Stimulated activated CD8-positive, alpha-beta memory T cell treated with anti-CD3 and anti-CD28 coated beads, Interleukin-15, amount 100 ng/mL, for 24 hours (primary cell): ENCODE measurements around the gene OR7A10.

Source experiments
- DNase-seq: peaks from one replicate; pipeline ENCODE4 v3.0.0-alpha.2; 2020; ENCODE audit warnings: low read depth

OR7A10 gene

DNA sequence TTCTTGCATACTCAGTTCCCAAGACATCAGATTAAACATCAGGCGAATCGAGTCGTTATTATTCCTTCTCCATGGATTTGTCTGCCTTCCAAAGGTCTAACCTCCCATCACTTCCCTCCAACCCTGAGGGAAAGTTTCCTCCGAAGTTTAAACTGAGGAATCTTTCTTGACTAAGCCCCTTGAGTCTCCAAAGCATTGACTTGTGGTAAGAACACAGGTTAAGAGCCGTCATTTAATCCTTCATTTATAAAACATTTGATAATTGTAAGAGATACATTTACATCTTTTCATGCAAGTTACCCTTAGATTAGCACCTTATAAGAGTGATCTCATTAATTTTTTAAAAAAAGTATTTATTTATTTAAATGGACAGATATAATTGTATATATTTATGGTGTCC is at the start of gene OR7A10:
Gene OR7A10, minus strand, starts transcription at position 101 of the 400 bp plus-strand sequence. CDS start 7,045 bp downstream, outside the sequence.
- DNase-seq, result no peak

DNA sequence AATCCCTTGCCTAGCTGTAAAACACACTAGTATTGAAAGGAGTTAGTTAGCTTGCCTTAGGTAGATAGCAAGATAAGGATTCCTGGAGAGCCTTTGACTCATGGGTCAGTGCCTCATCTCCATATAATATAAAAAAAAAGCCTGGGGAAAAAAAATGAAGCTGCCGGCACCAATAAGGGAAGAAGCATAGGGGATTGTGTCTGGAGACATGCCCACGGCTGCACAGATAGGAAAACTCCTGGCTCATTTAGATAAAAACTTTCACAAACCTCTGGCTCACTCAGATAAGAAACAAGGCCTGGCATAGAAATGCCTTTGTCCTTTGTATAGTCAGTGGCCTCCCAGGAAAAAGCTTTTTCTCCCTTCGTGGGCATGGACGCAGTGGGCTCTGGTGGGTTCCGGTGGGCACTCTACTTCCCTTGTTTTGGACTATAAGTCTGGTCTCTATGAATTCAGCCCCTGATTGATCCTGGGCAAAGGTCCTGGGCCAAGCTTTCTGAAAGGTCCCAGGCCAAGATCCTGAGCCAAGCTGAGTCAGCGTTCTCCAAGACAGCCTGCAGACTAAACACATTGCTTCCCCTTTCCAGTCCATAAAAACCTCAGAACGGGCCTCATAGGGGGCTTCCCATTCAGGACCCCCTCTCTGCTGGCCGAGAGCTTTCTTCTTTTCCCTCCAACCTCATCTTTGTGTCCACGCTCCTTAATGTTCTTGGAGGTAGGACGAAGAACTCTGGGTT is 42.1 kb upstream of the OR7A10 start:
- DNase-seq, result no peak

DNA sequence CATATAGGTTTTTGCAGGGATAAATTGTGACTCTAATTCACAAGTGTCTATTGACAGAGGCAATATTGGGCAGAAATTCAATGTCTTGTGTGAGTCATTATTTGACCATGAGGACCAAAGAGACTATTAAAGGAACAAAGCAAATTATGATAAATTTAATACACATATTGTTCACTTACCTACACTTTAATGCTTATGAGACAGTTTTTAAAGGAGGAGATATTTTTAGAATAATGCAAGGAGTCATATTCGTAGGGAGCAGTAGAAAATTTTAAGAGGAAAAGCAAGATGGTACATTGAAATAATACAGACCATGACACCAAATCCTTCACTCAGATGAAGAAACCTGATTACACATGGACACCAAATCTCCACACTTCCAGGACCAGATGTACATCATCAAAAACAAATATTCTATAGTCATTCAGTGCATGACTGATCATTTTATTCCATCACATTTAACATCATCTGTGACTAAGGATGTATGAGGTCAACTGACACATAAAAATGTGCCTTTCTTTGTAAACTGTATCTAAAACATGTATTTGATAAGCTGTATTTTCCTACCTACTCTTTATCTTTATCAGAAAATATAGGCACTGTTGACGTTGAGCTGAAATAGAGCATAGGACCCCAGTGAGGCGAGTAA is 41.4 kb upstream of the OR7A10 start:
- DNase-seq, result no peak

DNA sequence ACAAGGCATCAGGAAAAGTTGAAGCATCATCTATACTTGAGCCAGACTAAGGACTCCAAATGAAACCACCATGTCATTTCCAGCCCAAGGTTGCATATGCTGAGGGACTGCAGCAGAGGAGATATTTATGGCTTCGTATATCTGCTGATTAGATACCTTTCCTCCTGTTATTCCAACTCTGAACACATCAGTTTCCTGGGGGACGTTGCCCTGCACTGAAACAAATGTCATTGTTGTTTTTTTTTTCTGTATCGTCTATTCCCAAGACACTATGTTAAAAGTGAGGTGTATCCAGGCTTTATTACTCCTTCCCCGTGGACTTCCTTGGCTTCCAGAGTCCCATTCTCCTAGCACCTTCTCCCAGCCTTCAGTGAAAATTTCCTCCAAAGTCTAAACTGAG is 37.3 kb upstream of the OR7A10 start, which contains the start of gene OR7A17:
Gene OR7A17, minus strand, starts transcription at position 101 of the 400 bp plus-strand sequence. CDS start 4,777 bp downstream, outside the sequence.
- DNase-seq, result no peak

DNA sequence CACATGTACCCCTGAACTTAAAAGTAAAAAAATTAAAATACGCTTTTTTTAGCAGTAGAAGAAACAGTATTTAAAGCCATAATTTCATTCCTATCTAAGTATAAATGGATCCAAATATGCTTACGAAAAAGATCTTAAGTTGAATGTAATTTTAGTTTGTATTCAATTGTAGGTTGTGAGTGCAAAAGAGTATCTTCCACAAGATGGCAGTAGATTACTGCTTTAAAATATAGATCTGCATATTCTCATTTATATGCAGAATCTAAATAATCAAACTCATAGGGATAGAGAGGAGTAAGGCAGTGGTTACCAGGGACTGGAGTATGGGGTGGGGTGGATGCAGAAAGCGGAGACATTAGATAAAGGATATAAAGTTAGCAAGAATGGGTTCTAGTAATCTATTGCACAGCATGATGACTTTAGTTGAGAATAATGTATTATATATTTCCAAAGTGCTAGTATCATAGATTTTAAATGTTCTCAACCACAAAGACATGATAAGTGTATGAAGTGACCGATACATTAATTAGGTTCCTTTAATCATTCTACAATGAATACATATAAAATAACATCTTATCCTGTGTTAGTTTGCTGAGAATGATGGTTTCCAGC is 23.0 kb upstream of the OR7A10 start:
- DNase-seq, result no peak

DNA sequence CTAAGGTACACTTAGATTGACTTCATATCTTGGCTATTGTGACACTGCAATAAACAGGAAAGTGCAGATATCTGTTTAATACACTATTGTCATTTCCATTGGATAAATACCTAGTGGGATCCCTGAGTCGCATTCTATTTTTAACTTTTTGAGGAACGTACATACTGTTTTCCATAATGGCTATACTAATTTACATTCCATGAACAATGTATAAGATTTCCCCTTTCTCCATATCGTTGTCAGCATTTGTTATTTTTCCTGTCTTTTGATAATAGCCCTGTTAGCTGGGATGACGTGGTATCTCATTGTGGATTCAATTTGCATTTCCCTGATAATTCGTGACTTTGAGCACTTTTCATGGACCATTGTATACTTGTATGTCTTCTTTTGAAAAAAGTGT is 19.8 kb upstream of the OR7A10 start:
- DNase-seq, result no peak

DNA sequence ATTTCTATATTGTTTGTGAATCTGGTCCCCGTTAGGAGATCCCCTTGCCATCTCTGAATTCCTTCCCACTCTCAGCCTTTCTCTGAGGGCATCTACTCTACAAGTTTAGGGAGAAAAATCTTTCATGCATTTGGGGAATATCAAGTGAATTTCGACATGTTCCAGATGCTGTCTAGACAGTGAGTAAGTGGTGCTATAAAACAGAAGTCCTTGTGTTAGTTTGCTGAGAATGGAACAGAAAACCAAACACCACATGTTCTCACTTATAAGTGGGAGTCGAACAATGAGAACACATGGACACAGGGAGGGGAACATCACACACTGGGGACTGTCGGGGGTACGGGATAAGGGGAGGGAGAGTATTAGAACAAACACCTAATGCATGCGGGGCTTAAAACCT is 5.1 kb downstream of the OR7A10 start:
- no peak for DNase-seq

DNA sequence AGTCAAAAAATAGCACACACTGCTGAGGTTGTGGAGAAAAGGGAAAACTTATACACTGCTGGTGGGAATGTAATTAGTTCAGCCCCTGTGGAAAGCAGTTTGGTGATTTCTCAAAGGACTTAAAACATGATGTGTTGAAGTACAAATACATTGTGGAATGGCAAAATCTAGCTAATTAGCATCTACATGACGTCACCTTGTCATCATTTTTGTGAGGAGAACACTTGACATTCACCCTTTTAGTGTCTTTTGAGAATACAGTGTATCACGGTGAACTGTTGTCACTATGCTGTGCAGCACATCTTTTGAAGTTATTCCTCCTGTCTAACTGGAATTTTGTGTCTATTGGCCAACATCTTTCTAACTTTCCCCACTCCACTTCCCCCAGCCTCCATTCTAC is 5.6 kb downstream of the OR7A10 start:
- DNase-seq, result no peak

DNA sequence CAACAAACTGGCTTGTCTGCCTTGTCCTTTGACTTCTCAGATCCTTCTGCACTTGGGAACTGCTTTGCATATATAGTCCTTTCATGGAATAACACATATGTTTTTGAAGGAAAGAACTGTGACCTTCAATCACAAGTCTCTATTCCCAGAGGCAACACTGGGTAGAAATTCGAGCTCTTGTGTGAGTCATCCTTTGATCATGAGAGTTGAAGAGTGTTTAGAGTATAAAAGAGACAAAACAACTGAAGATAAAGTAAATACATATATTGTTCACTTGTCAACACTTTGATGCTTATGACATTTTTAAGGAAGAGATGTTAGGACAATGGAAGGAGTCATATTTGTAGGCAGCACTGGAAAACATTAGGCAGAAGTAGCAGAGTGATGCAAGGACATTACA is 8.5 kb downstream of the OR7A10 start:
- DNase-seq, result no peak

DNA sequence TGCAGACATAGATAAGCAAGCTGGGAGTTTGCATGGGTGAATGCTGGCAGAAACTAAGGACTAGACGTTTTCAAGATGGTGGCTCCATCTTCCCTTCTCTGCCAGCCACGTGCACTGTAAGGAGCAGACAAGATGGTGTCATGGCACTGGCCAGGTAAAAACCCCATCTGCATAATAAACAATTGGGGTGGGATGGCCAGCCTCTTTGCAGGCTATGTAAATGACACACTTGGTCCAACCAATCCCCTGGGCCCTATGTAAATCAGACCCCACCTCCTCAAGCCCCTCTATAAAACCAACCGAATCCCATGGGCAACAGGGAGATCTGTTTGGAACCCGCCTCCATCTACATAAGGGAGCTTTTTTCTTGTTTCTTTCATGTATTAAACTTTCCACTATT is 11.3 kb downstream of the OR7A10 start:
- no peak for DNase-seq

DNA sequence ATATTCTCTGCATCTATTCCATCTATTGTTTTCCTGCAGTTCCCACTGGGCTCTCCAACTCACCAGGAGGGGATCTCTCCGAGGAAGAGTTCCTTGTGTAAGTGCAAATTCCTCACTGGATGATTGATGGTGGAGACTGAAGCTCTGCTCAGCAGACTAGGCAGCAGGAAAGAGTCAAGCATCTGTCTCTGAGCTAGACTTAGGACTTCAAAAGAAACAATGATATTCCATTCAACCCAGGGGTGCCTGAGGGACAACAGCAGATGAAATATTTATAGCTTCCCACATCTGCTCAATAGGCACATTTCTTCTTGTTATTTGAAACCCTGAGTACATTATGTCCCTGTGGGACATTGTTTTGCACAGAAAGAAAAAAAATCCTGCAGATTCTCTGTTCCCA is 13.7 kb downstream of the OR7A10 start, which contains the start of the genes OR7A5 and OR7C1:
Gene OR7A5, minus strand, starts transcription at position 175 of the 400 bp plus-strand sequence. CDS start 6,944 bp downstream, outside the sequence.
Gene OR7C1, minus strand, starts transcription at position 175 of the 400 bp plus-strand sequence. CDS start 35,049 bp downstream, outside the sequence.
- DNase-seq, result no peak

DNA sequence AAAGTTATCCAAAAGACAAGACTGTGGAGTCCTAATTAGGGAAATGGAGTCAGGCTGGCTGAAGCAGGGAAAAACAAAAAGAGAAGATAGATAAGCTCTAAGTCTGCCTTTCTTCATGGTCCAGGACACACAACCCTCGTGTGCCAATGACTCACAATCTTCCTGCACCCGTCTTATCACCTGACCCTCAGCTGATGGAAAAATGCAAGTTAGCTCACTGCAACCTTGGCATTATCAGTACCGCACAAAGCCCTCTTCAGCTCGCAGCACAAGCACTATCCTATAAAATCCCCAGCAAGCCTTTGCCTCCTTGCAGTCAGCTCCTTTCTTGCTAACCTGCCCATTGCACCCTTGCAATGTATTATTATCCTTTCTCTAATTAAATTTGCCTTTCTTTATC is 18.0 kb downstream of the OR7A10 start:
- no peak for DNase-seq

DNA sequence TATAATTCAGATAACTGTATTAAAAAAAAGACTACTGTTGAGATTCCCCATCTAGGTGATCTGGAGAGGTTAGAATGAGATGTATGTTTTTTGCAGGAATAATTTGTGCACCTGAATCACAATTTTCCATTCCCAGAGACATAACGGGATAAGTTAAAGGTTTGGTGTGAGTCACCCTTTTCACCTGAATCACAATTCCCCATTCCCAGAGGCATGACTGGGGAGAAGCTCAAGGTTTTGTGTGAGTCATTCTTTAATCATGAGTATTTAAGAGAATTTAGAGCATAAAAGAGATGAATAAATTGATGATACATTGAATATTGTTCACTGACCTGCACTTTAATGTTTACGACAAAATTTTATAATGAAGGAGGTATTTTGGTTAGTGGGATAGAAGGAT is 22.7 kb downstream of the OR7A10 start:
- no peak for DNase-seq

DNA sequence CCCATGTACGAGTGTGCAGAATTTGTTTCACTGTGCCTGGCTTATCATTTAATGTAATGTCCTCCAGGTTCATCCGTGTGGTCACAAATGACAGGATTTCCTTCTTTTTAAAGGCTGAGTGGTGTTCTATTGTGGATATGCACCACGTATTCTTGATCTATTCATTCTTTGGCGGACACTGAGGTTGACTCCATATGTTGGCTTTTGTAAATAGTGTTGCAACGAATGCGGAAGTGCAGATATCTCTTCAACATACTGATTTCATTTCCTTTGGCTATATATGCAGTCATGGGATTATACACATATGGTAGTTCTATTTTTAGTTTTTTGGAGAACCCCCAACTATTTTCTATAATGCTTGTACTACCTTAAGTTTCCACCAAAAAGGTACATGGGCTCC is 26.8 kb downstream of the OR7A10 start:
- no peak for DNase-seq

DNA sequence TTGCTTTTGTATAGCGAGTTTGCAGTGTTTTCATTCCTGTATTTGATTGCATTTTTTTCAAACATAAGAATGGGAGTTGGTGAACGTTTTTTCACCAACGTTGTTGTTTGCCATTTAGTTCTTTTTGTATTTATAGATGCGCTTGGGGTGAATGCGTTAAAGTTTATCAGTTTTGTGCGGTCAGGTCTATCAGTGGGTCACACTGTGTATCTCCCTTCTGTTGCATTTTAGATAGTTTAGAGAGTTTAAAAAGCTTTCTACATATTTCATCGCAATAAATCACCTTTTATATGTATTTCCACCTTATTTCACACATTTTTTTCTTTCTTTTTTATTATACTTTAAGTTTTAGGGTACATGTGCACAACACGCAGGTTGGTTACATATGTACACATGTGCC is 30.1 kb downstream of the OR7A10 start:
- no peak for DNase-seq

DNA sequence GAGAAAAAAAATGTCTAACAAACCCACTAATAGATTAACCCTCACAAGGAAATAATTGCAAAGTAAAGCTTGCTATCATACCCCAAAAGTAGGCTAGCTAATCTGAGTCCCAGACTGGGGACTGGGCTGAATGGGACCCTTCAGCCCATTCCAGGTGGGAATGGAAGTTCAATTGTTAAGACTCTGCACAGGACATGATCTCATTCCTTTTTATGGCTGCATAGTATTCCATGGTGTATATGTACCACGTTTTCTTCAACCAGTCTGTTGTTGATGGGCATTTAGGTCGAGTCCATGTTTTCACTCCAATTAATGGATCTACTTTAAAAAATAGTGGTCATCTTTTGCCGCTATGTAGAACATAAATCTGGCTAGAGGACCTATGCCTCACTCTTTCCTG is 31.7 kb downstream of the OR7A10 start:
- DNase-seq, result no peak

DNA sequence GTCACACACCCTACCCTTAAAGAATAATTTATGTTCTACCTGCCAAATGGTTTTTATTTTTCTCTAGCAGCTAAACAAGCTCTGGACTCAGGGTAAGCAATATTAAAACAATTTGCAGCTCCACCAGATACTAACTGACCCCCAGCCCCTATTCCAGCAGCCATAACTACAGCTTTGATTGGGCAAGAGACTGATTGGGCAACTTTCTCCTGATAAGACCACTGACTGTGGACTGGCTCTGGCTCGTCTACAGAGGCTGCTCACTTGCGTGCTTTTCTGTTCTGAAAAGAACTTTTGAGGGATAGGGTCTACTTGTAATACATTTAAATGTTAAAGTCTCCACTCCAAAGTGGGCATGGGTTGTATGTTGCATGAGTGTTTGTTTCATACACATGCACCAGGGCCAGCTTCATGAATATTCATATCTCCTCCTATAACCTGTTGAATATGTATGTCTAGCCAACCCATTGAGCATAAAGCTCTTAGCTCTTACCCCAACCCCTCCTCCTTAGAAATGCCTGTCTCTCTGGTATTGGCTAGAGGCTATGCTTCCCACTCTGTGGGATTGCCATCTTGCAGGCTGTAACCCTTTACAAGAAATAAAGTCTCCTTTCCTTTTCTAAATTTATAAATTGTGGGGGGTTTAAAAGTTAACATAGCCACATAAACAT is 33.6 kb downstream of the OR7A10 start:
- no peak for DNase-seq

DNA sequence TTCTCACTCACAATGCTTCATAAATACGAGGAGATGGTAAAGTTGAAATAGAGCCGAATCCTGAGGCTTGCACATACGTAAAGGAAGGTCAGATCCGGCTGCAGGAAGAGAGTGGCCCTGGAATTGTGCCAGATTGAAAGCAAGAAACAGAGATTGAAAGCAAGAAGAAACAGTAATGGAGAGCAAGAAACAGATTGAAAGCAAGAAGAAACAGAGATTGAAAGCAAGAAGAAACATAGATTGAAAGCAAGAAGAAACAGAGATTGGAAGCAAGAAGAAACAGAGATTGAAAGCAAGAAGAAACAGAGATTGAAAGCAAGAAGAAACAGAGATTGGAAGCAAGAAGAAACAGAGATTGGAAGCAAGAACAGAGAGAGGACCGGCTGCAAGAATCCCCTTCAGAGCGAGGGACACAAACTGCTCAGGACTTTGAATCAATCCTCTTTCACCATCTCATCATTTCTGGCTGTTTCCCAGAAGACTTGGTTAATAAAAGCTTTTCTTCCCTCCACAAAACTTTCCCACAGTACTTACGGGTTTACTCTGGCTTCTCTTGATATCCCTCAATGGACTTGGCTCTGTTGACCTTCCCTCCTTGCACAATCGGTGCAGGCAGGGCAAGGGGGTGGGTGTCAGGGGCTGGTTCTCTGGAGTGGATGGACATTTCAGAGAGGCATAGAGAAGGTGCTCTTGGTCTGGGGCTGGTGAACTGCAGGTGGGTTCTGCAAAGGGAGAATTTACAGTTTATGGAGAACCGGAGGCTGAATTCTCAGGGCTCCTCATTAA is 39.3 kb downstream of the OR7A10 start:
- no peak for DNase-seq

DNA sequence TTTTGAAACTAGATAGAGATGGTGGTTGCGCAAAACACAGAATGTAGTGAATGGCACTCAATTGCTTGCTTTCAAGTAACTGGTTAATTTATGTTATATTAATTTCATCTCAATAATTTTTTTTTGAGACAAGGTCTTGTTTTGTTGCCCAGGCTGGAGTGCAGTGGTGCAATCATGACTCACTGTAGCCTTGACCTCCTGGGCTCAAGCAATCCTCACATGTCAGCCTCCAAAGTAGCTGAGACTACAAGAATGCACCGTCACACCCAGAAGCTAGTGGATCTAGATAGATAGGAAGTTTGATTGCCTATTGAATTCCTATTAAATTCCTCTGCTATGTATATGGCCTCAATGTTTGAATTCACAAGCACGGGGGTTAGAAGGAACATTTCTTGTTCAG is 44.0 kb downstream of the OR7A10 start:
- no peak for DNase-seq

DNA sequence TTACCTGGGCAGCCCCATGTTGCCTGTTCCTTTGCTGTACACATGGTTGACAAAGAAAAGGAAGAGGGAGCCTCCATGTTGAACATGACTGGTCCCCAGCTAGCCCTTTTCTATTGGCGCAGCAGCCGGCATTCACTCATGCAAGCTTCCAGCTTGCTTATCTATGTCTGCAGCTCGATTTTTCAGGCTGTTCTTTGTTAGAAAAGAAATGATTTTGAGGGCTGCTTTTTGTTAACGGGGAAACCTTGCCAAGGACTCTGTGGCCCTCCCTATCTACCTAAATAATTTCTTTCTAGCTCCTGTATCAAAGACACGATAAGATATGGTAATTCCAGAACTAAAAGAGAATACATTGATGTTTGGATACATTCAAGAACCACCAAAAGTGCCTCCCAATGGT is 50.0 kb downstream of the OR7A10 start:
- DNase-seq, result no peak

DNA sequence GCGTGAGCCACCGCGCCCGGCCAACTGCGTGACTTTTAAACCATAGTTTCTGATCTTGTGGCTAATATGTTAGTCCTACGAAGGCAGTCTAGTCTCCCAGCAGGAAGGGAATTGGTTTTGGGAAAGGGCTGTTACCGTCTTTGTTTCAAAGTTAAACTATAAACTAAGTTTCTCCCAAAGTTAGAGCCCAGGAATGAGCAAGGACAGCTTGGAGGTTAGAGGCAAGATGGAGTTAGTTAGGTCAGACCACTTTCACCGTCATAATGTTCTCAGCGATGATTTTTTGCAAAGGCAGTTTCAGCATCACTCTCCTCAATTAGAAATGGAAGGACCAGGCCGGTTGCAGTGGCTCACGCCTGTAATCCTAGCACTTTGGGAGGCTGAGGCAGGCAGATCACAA is 52.7 kb downstream of the OR7A10 start:
- DNase-seq, result no peak
